NT2/D1 (cell line): ENCODE results near the gene CT47C1.

Experiments
- DNase-seq: peaks from one replicate; pipeline ENCODE4 v3.0.0-alpha.2; 2011; ENCODE audit warnings: low read depth, low spot score
- H3K27me3 ChIP-seq: 2 replicates; pipeline ENCODE4 v1.6.0; 2011; ENCODE audit warnings: mild to moderate bottlenecking; ENCODE audit not compliant: insufficient read length, insufficient read depth
- H3K36me3 ChIP-seq: 2 replicates; pipeline ENCODE4 v1.6.1; 2011; ENCODE audit warnings: mild to moderate bottlenecking, low read length, mixed read lengths; ENCODE audit not compliant: insufficient read depth, insufficient read length
- H3K4me1 ChIP-seq: 2 replicates; pipeline ENCODE4 v1.5.1; 2011; ENCODE audit not compliant: insufficient read depth, insufficient read length
- H3K4me3 ChIP-seq: 2 replicates; pipeline ENCODE4 v1.5.1; 2011; ENCODE audit warnings: low read depth; ENCODE audit not compliant: insufficient read length
- H3K9ac ChIP-seq: 2 replicates; pipeline ENCODE4 v1.6.0; 2011; ENCODE audit warnings: low read depth; ENCODE audit not compliant: insufficient read length
- H3K9me3 ChIP-seq: 2 replicates; pipeline ENCODE4 v1.5.1; 2011; ENCODE audit warnings: mild to moderate bottlenecking, low read length; ENCODE audit not compliant: insufficient read depth
- SUZ12 ChIP-seq: IDR thresholded peaks from 2 replicates; pipeline ENCODE4 v1.6.1; 2011; ENCODE audit not compliant: insufficient read length, insufficient read depth; ENCODE audit errors: extremely low read depth
- YY1 ChIP-seq: IDR thresholded peaks from 2 replicates; pipeline ENCODE4 v1.6.1; 2011; ENCODE audit not compliant: insufficient read length, insufficient read depth
- ZNF274 ChIP-seq: IDR thresholded peaks from 2 replicates; pipeline ENCODE4 v1.6.1; 2011; ENCODE audit warnings: mild to moderate bottlenecking, low read depth, low read length

CT47C1 gene

GRCh38 chrX:119062750-119063374, 9.9 kb upstream of the CT47C1 start:
- Histone ChIP-seq H3K27me3 (no peaks in the 10 kb centered on the region), H3K36me3 (no peaks in the 10 kb centered on the region), H3K9me3 (no peaks in the 10 kb centered on the region), H3K9ac (no peak overlapping the region), H3K4me1 (no peaks in the 10 kb centered on the region), H3K4me3 (no peak overlapping the region)
- TF ChIP-seq ZNF274 (no peak), YY1 (no peak), SUZ12 (no peak)
- peak; percentile 2 for DNase-seq

GRCh38 chrX:119063428-119063827, 9.4 kb upstream of the CT47C1 start:
- DNase-seq: no peak
- H3K4me1 ChIP-seq: no peaks in the 10 kb centered on the region
- H3K9me3 ChIP-seq: no peaks in the 10 kb centered on the region
- TF ChIP-seq ZNF274 (no peak), YY1 (no peak), SUZ12 (no peak)
- H3K36me3 ChIP-seq: no peaks in the 10 kb centered on the region
- H3K27me3 ChIP-seq: no peaks in the 10 kb centered on the region
- no peak overlapping the region for H3K4me3 ChIP-seq
- H3K9ac ChIP-seq: no peak overlapping the region

GRCh38 chrX:119067023-119067739, 5.6 kb upstream of the CT47C1 start:
- peak; percentile 23 for DNase-seq
- Histone ChIP-seq H3K4me3 (no peak overlapping the region), H3K36me3 (no peaks in the 10 kb centered on the region), H3K9ac (no peak overlapping the region), H3K4me1 (no peaks in the 10 kb centered on the region), H3K9me3 (peaks cover 5% of the 10 kb centered on the region; the same call in 1 of the 2 replicates), H3K27me3 (no peaks in the 10 kb centered on the region)
- no peak for TF ChIP-seq ZNF274
- TF ChIP-seq YY1: no peak
- no peak for TF ChIP-seq SUZ12

GRCh38 chrX:119069128-119069527, 3.7 kb upstream of the CT47C1 start:
- no peaks in the 10 kb centered on the region for H3K27me3 ChIP-seq
- no peaks in the 10 kb centered on the region for H3K36me3 ChIP-seq
- no peak for TF ChIP-seq SUZ12
- TF ChIP-seq YY1: no peak
- TF ChIP-seq ZNF274: no peak
- peaks cover 5% of the 10 kb centered on the region; the same call in 1 of the 2 replicates for H3K9me3 ChIP-seq
- no peak for DNase-seq
- H3K9ac ChIP-seq: no peak overlapping the region
- H3K4me1 ChIP-seq: no peaks in the 10 kb centered on the region
- no peak overlapping the region for H3K4me3 ChIP-seq

GRCh38 chrX:119069762-119070161, 3.0 kb upstream of the CT47C1 start:
- H3K9me3 ChIP-seq: peaks cover 5% of the 10 kb centered on the region; the same call in 1 of the 2 replicates
- TF ChIP-seq SUZ12 (no peak), ZNF274 (no peak), YY1 (no peak)
- no peak overlapping the region for H3K9ac ChIP-seq
- H3K4me3 ChIP-seq: no peak overlapping the region
- no peak for DNase-seq
- H3K27me3 ChIP-seq: no peaks in the 10 kb centered on the region
- H3K36me3 ChIP-seq: no peaks in the 10 kb centered on the region
- no peaks in the 10 kb centered on the region for H3K4me1 ChIP-seq

GRCh38 chrX:119071381-119071780, 1.4 kb upstream of the CT47C1 start:
- peaks cover 5% of the 10 kb centered on the region; the same call in 1 of the 2 replicates for H3K9me3 ChIP-seq
- H3K4me3 ChIP-seq: no peak overlapping the region
- H3K4me1 ChIP-seq: no peaks in the 10 kb centered on the region
- DNase-seq: no peak
- no peaks in the 10 kb centered on the region for H3K27me3 ChIP-seq
- H3K9ac ChIP-seq: no peak overlapping the region
- H3K36me3 ChIP-seq: no peaks in the 10 kb centered on the region
- TF ChIP-seq SUZ12 (no peak), ZNF274 (no peak), YY1 (no peak)

- Histone ChIP-seq H3K27me3 (no peaks in the 10 kb centered on the region), H3K4me3 (no peak overlapping the region), H3K9ac (no peak overlapping the region), H3K9me3 (peaks cover 5% of the 10 kb centered on the region; the same call in 1 of the 2 replicates), H3K36me3 (no peaks in the 10 kb centered on the region), H3K4me1 (no peaks in the 10 kb centered on the region)
- no peak for DNase-seq
- TF ChIP-seq YY1 (no peak), ZNF274 (no peak), SUZ12 (no peak)
Observed at GRCh38 chrX:119073200-119073905, 560 bp downstream of the CT47C1 start.
